Subcutaneous adipose tissue (tissue), 4 donors: ENCODE measurements around the gene IPPK. TPM values are rescaled to one million over a fixed set of nuclear protein-coding genes. Genes with fewer than 3 reads are reported as not detected.

ENCODE experiments used
- CTCF ChIP-seq: fragments of 450-650 bp; IDR thresholded peaks from one replicate; pipeline ENCODE4 v1.5.1; 2016; ENCODE audit warnings: low read depth, mild to moderate bottlenecking, control low read depth, antibody characterized with exemption, moderate library complexity
- total RNA-seq, 4 donors: library from RNA; depleted of rRNA; stranded (reverse); fragments of >200 nt; gene quantifications; one replicate each; pipeline ENCODE4 v1.1.0, GENCODE V29; 2016

IPPK gene
- total RNA-seq, 4 donors from 2014 or later, result 5.4 to 8.3 (median 7.3) TPM

- no peak for TF ChIP-seq CTCF
Observed at GRCh38 chr9:92641092-92641809, 28.7 kb downstream of the IPPK start.

- no peak for TF ChIP-seq CTCF
Observed at GRCh38 chr9:92640398-92641091, 29.4 kb downstream of the IPPK start.

GRCh38 chr9:92639791-92640271 lies 30.1 kb downstream of the IPPK start:
- TF ChIP-seq CTCF, result no peak

- no peak for TF ChIP-seq CTCF
Observed at GRCh38 chr9:92639124-92639523, 30.8 kb downstream of the IPPK start.

- TF ChIP-seq CTCF, result no peak
Observed at GRCh38 chr9:92638621-92639101, 31.3 kb downstream of the IPPK start.

GRCh38 chr9:92637886-92638620 lies 31.9 kb downstream of the IPPK start:
- no peak for TF ChIP-seq CTCF

- TF ChIP-seq CTCF, result no peak
Observed at GRCh38 chr9:92637326-92637725, 32.6 kb downstream of the IPPK start.
